Astrocyte (in vitro differentiated cells and primary cell): Measurements from ENCODE around the gene CTAG1A.

ENCODE experiments used
- CTCF ChIP-seq: IDR thresholded peaks from 2 replicates; pipeline ENCODE4 v1.5.1; 2011; ENCODE audit warnings: low read depth, mild to moderate bottlenecking, inconsistent platforms, low read length, moderate library complexity; ENCODE audit not compliant: insufficient read depth
- EZH2 ChIP-seq: IDR thresholded peaks from 2 replicates; pipeline ENCODE4 v1.6.1; 2012; ENCODE audit warnings: mild to moderate bottlenecking, low read length, inconsistent platforms; ENCODE audit not compliant: insufficient read depth

GRCh38 chrX:154542723-154543424 is 42.1 kb upstream of the CTAG1A start:
- TF ChIP-seq CTCF = no peak
- TF ChIP-seq EZH2 = no peak
